HepG2 (cell line): Measurements from ENCODE around the gene UGGT1. TPM values are rescaled to one million over a fixed set of nuclear protein-coding genes. Genes with fewer than 3 reads are reported as not detected.

ENCODE experiments used
- ATF7 ChIP-seq, 2 experiments: fragments of 450-650 bp in 1 of 2; sonication (generic) in 1 of 2; formaldehyde crosslinking in 1 of 2; IDR thresholded peaks; 2 replicates each; pipeline versions ENCODE4 v1.4.0 to v1.6.1; 2016 to 2020; ENCODE audit warnings: antibody characterized with exemption in 1 of 2, mild to moderate bottlenecking in 1 of 2, missing genetic modification reagents in 1 of 2
- ATF7-NPFF ChIP-seq: sonication (generic); formaldehyde crosslinking; IDR thresholded peaks from 2 replicates; pipeline ENCODE4 v1.8.1; 2023; ENCODE audit warnings: mild to moderate bottlenecking, low read depth, missing genetic modification reagents, moderate library complexity
- ATRX ChIP-seq: sonication (generic); formaldehyde crosslinking; IDR thresholded peaks from 2 replicates; pipeline ENCODE4 v1.4.0; 2020; ENCODE audit warnings: missing genetic modification reagents, borderline replicate concordance
- GLI4 ChIP-seq: sonication (generic); formaldehyde crosslinking; IDR thresholded peaks from 2 replicates; pipeline ENCODE4 v1.5.1; 2020; ENCODE audit warnings: missing genetic modification reagents, mild to moderate bottlenecking, moderate library complexity, borderline replicate concordance
- GTF3A ChIP-seq: sonication (generic); formaldehyde crosslinking; conservative IDR thresholded peaks from 2 replicates; pipeline ENCODE4 v1.4.0; 2020; ENCODE audit warnings: mild to moderate bottlenecking, missing genetic modification reagents
- HNF4A ChIP-seq: sonication (generic); formaldehyde crosslinking; IDR thresholded peaks from 2 replicates; pipeline ENCODE4 v1.4.0; 2020; ENCODE audit warnings: missing genetic modification reagents
- MAFF ChIP-seq: IDR thresholded peaks from 2 replicates; pipeline ENCODE4 v1.6.1; 2011; ENCODE audit warnings: low read depth, low read length, improper control_type of control experiment
- NFE2L1 ChIP-seq: sonication (generic); formaldehyde crosslinking; IDR thresholded peaks from 2 replicates; pipeline ENCODE4 v1.4.0; 2020; ENCODE audit warnings: missing genetic modification reagents, mild to moderate bottlenecking, borderline replicate concordance
- NKX3-1 ChIP-seq: sonication (generic); formaldehyde crosslinking; IDR thresholded peaks from 2 replicates; pipeline ENCODE4 v1.5.0; 2020; ENCODE audit warnings: missing genetic modification reagents
- PBX3 ChIP-seq: sonication (generic); formaldehyde crosslinking; IDR thresholded peaks from 2 replicates; pipeline ENCODE4 v1.8.1; 2023; ENCODE audit warnings: missing genetic modification reagents, inconsistent platforms, borderline replicate concordance
- PHF5A ChIP-seq: IDR thresholded peaks from one replicate; pipeline ENCODE4 v1.6.1; 2018; ENCODE audit warnings: low read depth, missing genetic modification reagents; ENCODE audit not compliant: unreplicated experiment
- ZBTB34 ChIP-seq: sonication (generic); formaldehyde crosslinking; IDR thresholded peaks from 2 replicates; pipeline ENCODE4 v1.8.0; 2022; ENCODE audit warnings: mild to moderate bottlenecking, missing genetic modification reagents
- ZNF18 ChIP-seq: sonication (generic); formaldehyde crosslinking; IDR thresholded peaks from 2 replicates; pipeline ENCODE4 v1.8.0; 2022; ENCODE audit warnings: mild to moderate bottlenecking, missing genetic modification reagents; ENCODE audit not compliant: insufficient replicate concordance
- ZNF414 ChIP-seq: sonication (generic); formaldehyde crosslinking; IDR thresholded peaks from 2 replicates; pipeline ENCODE4 v1.5.0; 2020; ENCODE audit warnings: missing genetic modification reagents
- ZNF430 ChIP-seq: sonication (generic); formaldehyde crosslinking; IDR thresholded peaks from 2 replicates; pipeline ENCODE4 v1.9.0; 2021; ENCODE audit warnings: mild to moderate bottlenecking, missing genetic modification reagents
- ZNF572 ChIP-seq: sonication (generic); formaldehyde crosslinking; IDR thresholded peaks from 2 replicates; pipeline ENCODE4 v1.5.1; 2020; ENCODE audit warnings: mild to moderate bottlenecking, missing genetic modification reagents
- ZNF609 ChIP-seq: sonication (generic); formaldehyde crosslinking; IDR thresholded peaks from 2 replicates; pipeline ENCODE4 v1.4.0; 2020; ENCODE audit warnings: mild to moderate bottlenecking, missing genetic modification reagents, borderline replicate concordance
- polyA plus RNA-seq, 8 experiments: library from polyadenylated mRNA; depleted of rRNA in 3 of 8; stranded (reverse) in 7 of 8; unstranded in 1 of 8; fragments of >200 nt; fragmentation: Illumina TruSeq in 4 of 8; extraction: Trizol in 4 of 8; gene quantifications; 2 replicates each; pipeline versions ENCODE4 v1.2.1 to v1.2.3, GENCODE V29; 2011 to 2016; ENCODE audit warnings: low read depth in 4 of 8, missing spikeins in 1 of 8, mixed read lengths in 1 of 8; ENCODE audit not compliant: insufficient read depth in 1 of 8
- total RNA-seq, 5 experiments: library from RNA; depleted of rRNA; stranded (reverse); fragments of >200 nt; fragmentation: Illumina TruSeq; extraction: Trizol; gene quantifications; 2 replicates each; pipeline ENCODE4 v1.2.3, GENCODE V29; 2016; ENCODE audit warnings: low read depth in 1 of 5

The UGGT1 gene
- total and polyA plus RNA-seq, 2 of the 13 experiments (the other 11 are each of a cell fraction or from before 2014, with no cell fraction given) = 35.8 to 83.2 TPM

- TF ChIP-seq ZNF430 (CRISPR knock-in tag) = peak; percentile 81; the same call in 1 of the 2 replicates
- TF ChIP-seq PHF5A (CRISPR knock-in tag) = no peak
- TF ChIP-seq ATF7 (IDR thresholded peaks at IDR 0.05) = no peak
- TF ChIP-seq ATF7 (CRISPR knock-in tag; IDR thresholded peaks at IDR 0.05) = no peak; the same call in 1 of the 2 replicates
- no peak for TF ChIP-seq MAFF
- peak; percentile 25 for TF ChIP-seq ZNF18 (CRISPR knock-in tag)
- TF ChIP-seq ATF7-NPFF (CRISPR knock-in tag) = peak; percentile 67; the same call in 1 of the 2 replicates
- TF ChIP-seq NFE2L1 (CRISPR knock-in tag) = peak; percentile 85; the same call in 1 of the 2 replicates
- peak; percentile 49 for TF ChIP-seq HNF4A (CRISPR knock-in tag)
- TF ChIP-seq ZBTB34 (CRISPR knock-in tag) = peak; percentile 7; the same call in 1 of the 2 replicates
- TF ChIP-seq NKX3-1 = no peak
- no peak for TF ChIP-seq PBX3
- peak; percentile 94; the same call in 1 of the 2 replicates for TF ChIP-seq GLI4
- TF ChIP-seq GTF3A (CRISPR knock-in tag) = no peak
- TF ChIP-seq ZNF414 (CRISPR knock-in tag) = peak; percentile 68
- TF ChIP-seq ZNF609 (CRISPR knock-in tag) = peak; percentile 69
- no peak for TF ChIP-seq ATRX (CRISPR knock-in tag)
- TF ChIP-seq ZNF572 (CRISPR knock-in tag) = no peak
Measured at GRCh38 chr2:128232965-128233789, 142.2 kb downstream of the UGGT1 start (continued).
